Peyer's patch (tissue), 4 donors: ENCODE results near the gene ATOH8. TPM values are rescaled to one million over a fixed set of nuclear protein-coding genes. Genes with fewer than 3 reads are reported as not detected.

Experiments used
- DNase-seq, 3 donors: peaks; one replicate each; pipeline ENCODE4 v3.0.0-alpha.2; 2017 to 2019
- H3K27ac ChIP-seq, 4 donors: fragments of 200-600 bp; sonication (generic); one replicate each; pipeline ENCODE4 v1.5.1; 2016 to 2019
- H3K27me3 ChIP-seq, 2 donors: fragments of 200-600 bp; sonication (generic); one replicate each; pipeline ENCODE4 v1.5.1; 2019
- H3K36me3 ChIP-seq, 3 donors: fragments of 200-600 bp; sonication (generic); one replicate each; pipeline ENCODE4 v1.5.1; 2016 to 2019
- H3K4me1 ChIP-seq, 4 donors: fragments of 200-600 bp; sonication (generic); one replicate each; pipeline ENCODE4 v1.5.1; 2016 to 2019
- H3K4me3 ChIP-seq, 4 donors: fragments of 200-600 bp; sonication (generic); 1 replicate in 3 of 4; 2 replicates in 1 of 4; pipeline ENCODE4 v1.5.1; 2016 to 2019; ENCODE audit warnings: mild to moderate bottlenecking in 1 of 4
- H3K9me3 ChIP-seq, 4 donors: fragments of 200-600 bp; sonication (generic); one replicate each; pipeline ENCODE4 v1.5.1; 2016 to 2019; ENCODE audit warnings: mild to moderate bottlenecking in 1 of 4
- CTCF ChIP-seq, 6 experiments: fragments of 450-650 bp in 4 of 6; fragments of 200-600 bp in 2 of 6; sonication (generic) in 1 of 6; IDR thresholded peaks; one replicate each; pipeline ENCODE4 v1.5.1; 2017 to 2019; ENCODE audit warnings: antibody characterized with exemption in 6 of 6, mild to moderate bottlenecking in 3 of 6, moderate library complexity in 1 of 6
- POLR2A ChIP-seq, 2 donors: fragments of 450-650 bp; IDR thresholded peaks; one replicate each; pipeline ENCODE4 v1.5.1; 2017; ENCODE audit warnings: antibody characterized with exemption in 2 of 2, mild to moderate bottlenecking in 2 of 2, moderate library complexity in 2 of 2
- total RNA-seq, 4 donors: library from RNA; depleted of rRNA; stranded (reverse); fragments of >200 nt; gene quantifications; one replicate each; pipeline ENCODE4 v1.1.0, GENCODE V29; 2016

Gene ATOH8
- total RNA-seq, 4 donors from 2014 or later, result 5.3 to 35.5 (median 13.9) TPM

- H3K27ac ChIP-seq, result peak overlapping the region in 2 of 4 donors; percentile 71 to 84
- DNase-seq, result peak in 1 of 3 donors; percentile 57
These were observed 47.0 kb upstream of the ATOH8 start for GRCh38 chr2:85706599-85707296.

GRCh38 chr2:85707304-85707703, 46.5 kb upstream of the ATOH8 start:
- peaks cover 0 to 15% (median 6%) of the 10 kb centered on the region in 4 donors for H3K4me1 ChIP-seq
- no peaks in the 10 kb centered on the region for H3K9me3 ChIP-seq
- H3K4me3 ChIP-seq, result no peak overlapping the region
- TF ChIP-seq CTCF (IDR thresholded peaks at IDR 0.05) (peak; percentile 69 to 87 (median 82)), POLR2A (IDR thresholded peaks at IDR 0.05) (no peak)
- H3K36me3 ChIP-seq, result no peaks in the 10 kb centered on the region
- H3K27me3 ChIP-seq, result no peaks in the 10 kb centered on the region
- peak overlapping the region in 2 of 4 donors; percentile 52 to 84 for H3K27ac ChIP-seq
- DNase-seq, result peak in 2 of 3 donors; percentile 60 to 88

More at GRCh38 chr2:85706599-85707296, 47.0 kb upstream of the ATOH8 start:
- Histone ChIP-seq H3K4me1 (peaks cover 0 to 15% (median 6%) of the 10 kb centered on the region in 4 donors), H3K27me3 (no peaks in the 10 kb centered on the region), H3K4me3 (no peak overlapping the region), H3K36me3 (no peaks in the 10 kb centered on the region), H3K9me3 (no peaks in the 10 kb centered on the region)
- no peak for TF ChIP-seq CTCF (IDR thresholded peaks at IDR 0.05)
- no peak for TF ChIP-seq POLR2A (IDR thresholded peaks at IDR 0.05)

GRCh38 chr2:85708641-85709040, 45.1 kb upstream of the ATOH8 start:
- TF ChIP-seq POLR2A (IDR thresholded peaks at IDR 0.05) (no peak), CTCF (IDR thresholded peaks at IDR 0.05) (no peak)
- H3K4me3 ChIP-seq, result no peak overlapping the region
- no peak for DNase-seq
- no peaks in the 10 kb centered on the region for H3K36me3 ChIP-seq
- no peaks in the 10 kb centered on the region for H3K9me3 ChIP-seq
- H3K4me1 ChIP-seq, result peaks cover 0 to 15% (median 6%) of the 10 kb centered on the region in 4 donors
- no peaks in the 10 kb centered on the region for H3K27me3 ChIP-seq
- H3K27ac ChIP-seq, result peak overlapping the region in 1 of 4 donors; percentile 40

- Histone ChIP-seq H3K27ac (peak overlapping the region in 3 of 4 donors; percentile 11 to 71 (median 40)), H3K9me3 (no peaks in the 10 kb centered on the region), H3K36me3 (no peaks in the 10 kb centered on the region), H3K4me1 (peaks cover 0 to 15% (median 6%) of the 10 kb centered on the region in 4 donors), H3K27me3 (no peaks in the 10 kb centered on the region), H3K4me3 (no peak overlapping the region)
- no peak for DNase-seq
- no peak for TF ChIP-seq POLR2A (IDR thresholded peaks at IDR 0.05)
These were observed 44.4 kb upstream of the ATOH8 start for GRCh38 chr2:85709401-85709811.

GRCh38 chr2:85710687-85711577, 42.9 kb upstream of the ATOH8 start:
- Histone ChIP-seq H3K27ac (peak overlapping the region; percentile 51 to 71 (median 62)), H3K36me3 (no peaks in the 10 kb centered on the region), H3K4me3 (no peak overlapping the region), H3K4me1 (peaks cover 0 to 13% (median 0%) of the 10 kb centered on the region in 4 donors), H3K9me3 (no peaks in the 10 kb centered on the region), H3K27me3 (no peaks in the 10 kb centered on the region)
- TF ChIP-seq POLR2A (IDR thresholded peaks at IDR 0.05), result no peak
- peak in 1 of 3 donors; percentile 77 for DNase-seq

GRCh38 chr2:85711578-85712060, 42.2 kb upstream of the ATOH8 start:
- peak overlapping the region; percentile 51 to 71 (median 62) for H3K27ac ChIP-seq
- H3K27me3 ChIP-seq, result no peaks in the 10 kb centered on the region
- H3K9me3 ChIP-seq, result no peaks in the 10 kb centered on the region

More at GRCh38 chr2:85711578-85712060, 42.2 kb upstream of the ATOH8 start:
- no peak for DNase-seq
- Histone ChIP-seq H3K4me3 (no peak overlapping the region), H3K36me3 (no peaks in the 10 kb centered on the region), H3K4me1 (peaks cover 0 to 8% (median 0%) of the 10 kb centered on the region in 4 donors)
- no peak for TF ChIP-seq CTCF (IDR thresholded peaks at IDR 0.05)
- no peak for TF ChIP-seq POLR2A (IDR thresholded peaks at IDR 0.05)
